ENCODE measurements around the gene SCAMP1. TPM values are rescaled to one million over a fixed set of nuclear protein-coding genes. Genes with fewer than 3 reads are reported as not detected.

The SCAMP1 gene
- polyA plus RNA-seq, 1 donor from 2014 or later = 180 TPM

DNA sequence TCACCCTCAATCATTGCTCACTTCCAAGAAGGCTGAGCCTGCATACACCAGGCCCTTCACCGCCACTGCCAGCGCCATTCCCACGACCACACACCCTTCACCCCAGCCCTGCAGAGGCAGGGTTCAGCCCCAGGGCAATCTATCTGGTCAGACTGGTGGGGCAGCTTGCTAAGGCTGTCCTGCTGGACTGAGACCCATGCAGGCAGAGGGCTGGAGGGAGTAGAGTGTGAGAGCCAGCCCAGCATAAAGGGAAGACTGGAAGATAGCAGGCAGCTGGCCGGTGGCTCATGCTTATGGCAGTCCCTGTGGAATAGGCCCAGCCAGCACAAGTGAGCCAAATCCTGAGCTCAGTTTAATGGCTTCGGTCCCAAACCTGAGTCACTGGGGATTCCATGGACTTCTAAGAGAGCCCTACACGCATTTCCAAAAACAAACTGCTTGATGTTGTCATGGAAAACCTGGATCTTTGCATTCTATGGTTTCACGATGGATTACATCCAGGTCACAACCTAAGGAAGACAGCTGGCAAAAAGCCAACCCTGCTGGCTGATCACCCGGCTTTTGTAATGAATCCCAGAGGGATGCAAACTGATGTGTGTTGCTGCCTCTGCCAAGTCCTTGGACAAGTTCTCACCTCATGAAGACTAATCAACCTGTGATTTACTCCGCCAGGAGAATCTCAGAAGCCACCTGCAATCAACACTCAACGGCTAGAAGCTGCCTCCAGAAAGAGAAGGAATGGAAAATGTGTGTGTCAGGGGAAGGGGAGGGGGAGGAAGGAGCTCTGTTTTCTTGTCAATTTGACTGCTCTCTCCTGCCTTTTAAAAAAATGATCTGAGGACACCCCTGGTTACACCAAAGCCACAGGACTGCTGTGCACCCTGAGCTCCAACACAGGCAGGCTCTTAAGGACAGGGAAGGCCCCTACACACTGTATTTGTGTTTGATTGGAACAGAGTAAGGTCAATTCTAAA, 144.6 kb downstream of the SCAMP1 start:
- H3K27ac ChIP-seq (ENCODE audit: low read length) = no peak overlapping the region
- H2AFZ ChIP-seq (ENCODE audit: low read depth, low read length) = no peak overlapping the region
- H3K9me3 ChIP-seq (ENCODE audit: low read length) = no peaks in the 10 kb centered on the region
- no peak overlapping the region for H3K4me2 ChIP-seq (ENCODE audit: low read length)
- no peaks in the 10 kb centered on the region for H3K79me2 ChIP-seq (replicated peaks; ENCODE audit: insufficient read depth, low read length)
- H3K9me2 ChIP-seq (ENCODE audit: insufficient read depth, low read length) = no peaks in the 10 kb centered on the region
- H4K20me1 ChIP-seq (ENCODE audit: insufficient read depth) = no peaks in the 10 kb centered on the region
- no peak overlapping the region for H3K4me3 ChIP-seq (ENCODE audit: low read length)
- no peaks in the 10 kb centered on the region for H3K36me3 ChIP-seq (ENCODE audit: insufficient read depth, low read length)
- H3F3A ChIP-seq (ENCODE audit: insufficient read depth, low read length, poor library complexity, severe bottlenecking) = no peaks in the 10 kb centered on the region
- H3K27me3 ChIP-seq (ENCODE audit: insufficient read depth, low read depth, low read length) = no peaks in the 10 kb centered on the region
- no peak overlapping the region for H3K9ac ChIP-seq (ENCODE audit: low read length)
- TF ChIP-seq EP300 (conservative IDR thresholded peaks at IDR 0.05; ENCODE audit: poor library complexity, severe bottlenecking) (no peak), POLR2AphosphoS5 (IDR thresholded peaks at IDR 0.05) (no peak), CTCF (IDR thresholded peaks at IDR 0.05; ENCODE audit: poor library complexity, severe bottlenecking) (no peak), EZH2 (IDR thresholded peaks at IDR 0.05; ENCODE audit: borderline replicate concordance, insufficient read depth, low read length, poor library complexity, severe bottlenecking) (no peak), SMC3 (conservative IDR thresholded peaks at IDR 0.05; ENCODE audit: poor library complexity) (no peak), TAF1 (IDR thresholded peaks at IDR 0.05; ENCODE audit: low read depth) (no peak), RAD21 (conservative IDR thresholded peaks at IDR 0.05) (no peak), MXI1 (conservative IDR thresholded peaks at IDR 0.05; ENCODE audit: poor library complexity, severe bottlenecking) (no peak)
- TF ChIP-seq, protein P1, sequence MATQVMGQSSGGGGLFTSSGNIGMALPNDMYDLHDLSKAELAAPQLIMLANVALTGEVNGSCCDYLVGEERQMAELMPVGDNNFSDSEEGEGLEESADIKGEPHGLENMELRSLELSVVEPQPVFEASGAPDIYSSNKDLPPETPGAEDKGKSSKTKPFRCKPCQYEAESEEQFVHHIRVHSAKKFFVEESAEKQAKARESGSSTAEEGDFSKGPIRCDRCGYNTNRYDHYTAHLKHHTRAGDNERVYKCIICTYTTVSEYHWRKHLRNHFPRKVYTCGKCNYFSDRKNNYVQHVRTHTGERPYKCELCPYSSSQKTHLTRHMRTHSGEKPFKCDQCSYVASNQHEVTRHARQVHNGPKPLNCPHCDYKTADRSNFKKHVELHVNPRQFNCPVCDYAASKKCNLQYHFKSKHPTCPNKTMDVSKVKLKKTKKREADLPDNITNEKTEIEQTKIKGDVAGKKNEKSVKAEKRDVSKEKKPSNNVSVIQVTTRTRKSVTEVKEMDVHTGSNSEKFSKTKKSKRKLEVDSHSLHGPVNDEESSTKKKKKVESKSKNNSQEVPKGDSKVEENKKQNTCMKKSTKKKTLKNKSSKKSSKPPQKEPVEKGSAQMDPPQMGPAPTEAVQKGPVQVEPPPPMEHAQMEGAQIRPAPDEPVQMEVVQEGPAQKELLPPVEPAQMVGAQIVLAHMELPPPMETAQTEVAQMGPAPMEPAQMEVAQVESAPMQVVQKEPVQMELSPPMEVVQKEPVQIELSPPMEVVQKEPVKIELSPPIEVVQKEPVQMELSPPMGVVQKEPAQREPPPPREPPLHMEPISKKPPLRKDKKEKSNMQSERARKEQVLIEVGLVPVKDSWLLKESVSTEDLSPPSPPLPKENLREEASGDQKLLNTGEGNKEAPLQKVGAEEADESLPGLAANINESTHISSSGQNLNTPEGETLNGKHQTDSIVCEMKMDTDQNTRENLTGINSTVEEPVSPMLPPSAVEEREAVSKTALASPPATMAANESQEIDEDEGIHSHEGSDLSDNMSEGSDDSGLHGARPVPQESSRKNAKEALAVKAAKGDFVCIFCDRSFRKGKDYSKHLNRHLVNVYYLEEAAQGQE (IDR thresholded peaks at IDR 0.05; ENCODE audit: borderline replicate concordance) = no peak

GRCh38 chr5:78505860-78506259, 145.4 kb downstream of the SCAMP1 start:
- Histone ChIP-seq H3F3A (ENCODE audit: insufficient read depth, low read length, poor library complexity, severe bottlenecking) (no peaks in the 10 kb centered on the region), H3K27ac (ENCODE audit: low read length) (no peak overlapping the region), H3K79me2 (replicated peaks; ENCODE audit: insufficient read depth, low read length) (no peaks in the 10 kb centered on the region), H3K9me2 (ENCODE audit: insufficient read depth, low read length) (no peaks in the 10 kb centered on the region), H3K27me3 (ENCODE audit: insufficient read depth, low read depth, low read length) (no peaks in the 10 kb centered on the region), H3K4me2 (ENCODE audit: low read length) (no peak overlapping the region), H4K20me1 (ENCODE audit: insufficient read depth) (no peaks in the 10 kb centered on the region), H3K36me3 (ENCODE audit: insufficient read depth, low read length) (no peaks in the 10 kb centered on the region), H3K4me3 (ENCODE audit: low read length) (no peak overlapping the region), H3K9me3 (ENCODE audit: low read length) (no peaks in the 10 kb centered on the region), H3K9ac (ENCODE audit: low read length) (no peak overlapping the region), H2AFZ (ENCODE audit: low read depth, low read length) (no peak overlapping the region)
- TF ChIP-seq POLR2AphosphoS5 (IDR thresholded peaks at IDR 0.05) = no peak
- no peak for TF ChIP-seq EZH2 (IDR thresholded peaks at IDR 0.05; ENCODE audit: borderline replicate concordance, insufficient read depth, low read length, poor library complexity, severe bottlenecking)
- no peak for TF ChIP-seq TAF1 (IDR thresholded peaks at IDR 0.05; ENCODE audit: low read depth)

Measured in neural cell (in vitro differentiated cells).